HT1080 (cell line): ENCODE results near the gene IRX4. TPM values are rescaled to one million over a fixed set of nuclear protein-coding genes. Genes with fewer than 3 reads are reported as not detected.

Experiments used
- DNase-seq: peaks from one replicate; pipeline ENCODE4 v3.0.0-alpha.2; 2015; ENCODE audit warnings: low read depth
- total RNA-seq: library from RNA; depleted of rRNA; stranded (reverse); fragments of >200 nt; shearing (Covaris generic); gene quantifications from 2 replicates; pipeline ENCODE4 v1.2.3, GENCODE V29; 2014

The IRX4 gene
- total RNA-seq, 1 experiment from 2014 or later = not detected

DNA sequence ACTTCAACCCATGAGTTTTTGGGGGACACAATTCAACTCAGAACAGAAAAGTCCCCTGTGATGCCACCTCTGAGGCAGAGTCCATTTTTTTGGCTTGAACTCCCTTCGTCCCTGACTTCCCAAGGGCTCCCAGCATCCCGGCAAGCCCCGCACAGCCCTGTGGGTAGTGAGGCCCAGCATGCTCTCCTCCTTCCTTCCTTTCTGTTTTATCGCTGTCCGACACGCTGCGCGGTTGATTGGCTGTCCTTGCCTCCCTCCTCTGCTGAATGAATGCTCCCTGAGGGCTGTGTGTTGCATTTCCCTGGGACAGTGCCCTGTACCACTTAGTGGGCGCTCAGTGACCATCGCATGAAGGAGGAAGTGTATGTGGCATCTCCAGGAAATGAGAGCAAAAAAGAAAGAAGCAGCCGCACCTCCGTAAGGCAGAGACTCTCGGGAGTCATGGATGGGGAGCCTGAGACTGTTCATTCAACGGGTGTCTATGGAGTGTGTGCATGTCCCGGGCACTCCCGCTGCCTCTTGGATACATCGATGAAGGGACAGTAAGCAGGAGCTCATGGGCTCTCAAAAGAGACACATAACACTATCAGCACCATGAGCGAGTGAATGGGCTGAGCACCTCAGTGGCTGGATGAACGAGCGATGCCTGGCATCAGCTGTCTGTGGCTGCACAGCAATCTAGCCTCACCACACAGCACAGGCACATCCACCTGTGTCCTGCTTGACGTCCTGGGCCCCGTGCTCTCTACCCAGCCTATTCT, 10.1 kb upstream of the IRX4 start:
- DNase-seq = no peak

DNA sequence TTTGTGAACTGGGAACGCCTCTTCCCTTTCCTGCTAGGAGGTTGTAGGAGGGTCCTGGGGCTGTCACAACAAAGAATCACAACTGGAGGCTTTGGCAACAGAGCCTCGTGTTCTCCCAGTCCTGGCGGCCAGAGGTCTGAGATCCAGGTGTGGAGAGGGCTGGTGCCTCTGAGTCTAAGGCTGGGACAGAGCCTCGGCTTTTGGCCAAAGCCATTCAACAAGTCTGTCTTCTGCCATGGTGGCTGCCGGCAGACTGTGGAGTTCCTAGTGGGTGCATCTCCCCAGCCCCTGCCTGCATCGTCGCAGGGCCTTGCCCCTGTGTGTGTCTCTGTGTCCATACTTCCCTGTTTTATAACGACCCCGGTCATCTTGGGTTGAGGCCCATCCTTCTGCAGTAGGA, 9.5 kb upstream of the IRX4 start:
- DNase-seq = no peak

DNA sequence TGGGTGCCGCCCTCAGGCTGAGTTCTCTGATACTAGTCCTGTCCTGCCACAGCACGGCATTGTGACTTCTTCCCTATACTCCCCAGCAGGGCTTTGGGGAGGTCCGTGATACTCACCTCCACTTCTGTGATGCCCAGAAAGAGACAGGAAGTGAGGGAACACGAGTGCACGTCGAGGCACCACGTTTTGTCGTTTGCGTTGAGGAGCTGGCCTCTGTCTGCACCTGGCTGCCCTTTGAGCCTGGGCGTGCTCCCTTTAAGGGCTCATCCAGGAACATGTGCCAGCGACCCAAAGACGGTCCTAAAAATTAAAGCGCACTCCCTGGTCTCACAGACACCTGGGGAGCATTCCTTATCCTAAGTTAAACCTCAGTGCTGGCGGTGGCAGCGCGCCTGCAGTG, 8.7 kb upstream of the IRX4 start:
- DNase-seq = no peak

DNA sequence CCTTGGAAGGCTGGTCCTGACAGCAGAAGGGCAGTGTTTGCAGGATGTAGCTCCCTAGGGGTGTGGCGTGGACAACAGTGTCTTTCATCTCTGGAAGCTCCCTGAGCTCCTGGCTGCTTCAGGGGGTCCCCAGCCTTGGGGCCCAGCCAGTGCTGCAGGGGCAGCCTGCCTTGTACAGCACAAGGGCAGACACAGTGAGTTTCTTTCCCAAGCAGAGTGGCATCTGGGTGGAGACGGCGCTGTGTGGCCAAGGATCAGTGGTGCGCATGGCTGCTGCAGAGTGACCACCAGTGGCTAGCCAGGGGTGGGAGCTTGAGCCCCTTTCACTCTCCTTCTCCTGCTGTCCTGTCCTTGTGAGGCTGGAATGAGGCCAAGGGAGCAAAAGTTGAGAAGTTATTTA, 7.6 kb upstream of the IRX4 start:
- DNase-seq = no peak

DNA sequence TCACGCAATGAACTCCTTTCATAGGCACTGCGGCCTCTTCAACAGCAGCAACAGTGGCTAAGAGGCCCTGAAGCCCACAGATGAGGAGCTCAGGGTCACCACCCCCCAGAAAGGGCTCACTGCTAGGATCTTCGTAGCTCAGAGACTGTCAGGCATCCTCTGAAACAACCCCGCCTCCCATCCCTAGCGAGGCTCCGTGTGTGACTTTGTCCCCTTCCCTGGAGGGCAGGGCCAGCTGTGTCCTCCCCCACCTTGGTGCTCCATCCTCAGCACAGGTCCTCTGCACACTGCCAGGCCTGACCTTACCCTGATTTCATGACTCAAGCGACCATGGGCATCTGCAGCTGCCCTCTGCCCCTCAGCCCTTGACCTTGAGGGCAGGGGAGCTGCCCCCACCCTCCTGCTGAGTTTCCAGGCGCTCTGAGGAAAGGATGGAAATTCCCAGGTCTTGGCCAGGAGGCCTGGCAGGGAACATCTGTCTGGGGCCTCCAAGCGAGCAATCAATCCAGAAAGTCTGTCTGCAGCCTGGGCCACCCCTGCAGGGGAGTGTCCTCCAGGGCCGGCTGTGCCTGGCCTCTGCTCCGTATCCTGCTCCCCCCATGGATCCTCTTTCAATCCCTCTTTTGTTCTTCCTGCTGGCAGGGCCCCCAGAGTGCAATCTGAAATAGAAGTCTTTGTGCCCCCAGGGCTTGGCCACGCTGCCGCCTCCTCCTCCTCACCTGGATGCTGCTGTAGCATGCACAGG, 6.8 kb upstream of the IRX4 start:
- no peak for DNase-seq

DNA sequence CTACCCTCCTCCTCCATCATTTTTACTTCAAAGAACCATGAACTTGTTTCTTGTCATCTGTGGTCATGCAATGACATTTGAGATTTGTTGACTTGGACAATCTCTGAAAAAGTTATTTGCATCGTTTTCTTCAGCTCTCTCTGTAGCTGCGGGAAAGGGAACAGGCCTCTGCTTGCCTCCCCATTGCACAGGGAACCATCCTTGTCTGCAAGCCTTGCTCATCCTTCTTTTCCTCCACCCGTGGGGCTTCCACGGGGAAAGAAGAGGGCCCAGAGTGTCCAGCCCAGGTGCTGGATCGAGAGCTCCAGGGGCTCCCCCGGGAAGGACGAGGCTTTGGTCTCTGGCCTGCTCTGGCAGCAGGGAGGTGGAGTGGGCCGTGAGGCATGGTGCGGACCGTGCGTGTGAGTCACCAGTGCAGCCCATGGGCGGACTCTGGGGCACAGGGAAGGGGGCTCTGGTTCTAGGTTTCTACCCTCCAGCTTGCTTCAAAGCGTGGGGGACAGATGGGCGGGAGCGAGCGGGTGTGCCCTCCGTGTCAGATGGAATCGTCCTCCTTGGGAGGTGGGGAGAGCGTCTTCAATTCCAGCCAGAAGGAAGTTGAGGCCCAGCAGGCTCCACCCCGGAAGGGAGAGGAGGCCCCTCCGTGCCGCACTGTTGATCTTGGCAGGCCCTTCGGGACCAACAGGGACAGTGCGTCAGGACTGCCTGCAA, 6.0 kb upstream of the IRX4 start:
- DNase-seq = peak; percentile 42

DNA sequence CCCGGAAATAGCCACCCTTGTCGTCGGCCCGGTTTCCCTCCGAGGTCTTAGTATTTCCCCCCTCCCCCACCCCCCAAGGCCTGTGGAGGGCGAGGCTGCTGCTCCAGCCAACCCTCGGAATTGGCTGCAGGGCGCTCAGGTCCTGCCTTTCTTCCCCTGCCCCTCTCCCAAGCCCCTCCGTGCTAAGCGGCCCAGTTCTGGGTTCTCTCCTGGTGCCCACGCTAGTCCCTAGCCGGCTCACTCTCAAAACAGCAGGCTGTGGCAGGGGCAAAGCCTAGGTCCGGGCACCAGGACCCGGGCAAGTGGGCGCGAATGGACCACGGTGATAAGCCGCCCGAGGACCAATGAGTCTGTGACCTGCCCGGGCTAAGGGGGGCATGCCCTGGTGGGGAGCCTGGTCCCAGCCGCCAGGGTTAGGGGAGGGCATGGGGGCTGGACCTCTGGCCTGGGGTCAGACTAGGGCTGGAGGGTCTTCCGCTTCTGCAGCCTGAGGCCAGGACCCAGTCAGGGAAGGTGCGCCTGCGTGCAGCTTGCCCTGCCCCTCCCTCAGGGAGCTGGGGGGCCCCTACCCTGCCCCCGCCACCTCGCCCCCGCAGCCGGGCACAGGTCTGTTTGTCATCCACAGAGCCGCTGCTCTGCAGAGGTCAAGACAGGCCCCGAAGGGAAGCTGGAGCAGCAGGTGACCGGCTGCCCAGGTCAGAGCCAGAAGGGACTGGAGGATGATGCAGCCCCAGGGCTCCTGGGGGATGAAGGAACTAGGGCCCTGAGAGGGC, 5.0 kb upstream of the IRX4 start:
- no peak for DNase-seq

DNA sequence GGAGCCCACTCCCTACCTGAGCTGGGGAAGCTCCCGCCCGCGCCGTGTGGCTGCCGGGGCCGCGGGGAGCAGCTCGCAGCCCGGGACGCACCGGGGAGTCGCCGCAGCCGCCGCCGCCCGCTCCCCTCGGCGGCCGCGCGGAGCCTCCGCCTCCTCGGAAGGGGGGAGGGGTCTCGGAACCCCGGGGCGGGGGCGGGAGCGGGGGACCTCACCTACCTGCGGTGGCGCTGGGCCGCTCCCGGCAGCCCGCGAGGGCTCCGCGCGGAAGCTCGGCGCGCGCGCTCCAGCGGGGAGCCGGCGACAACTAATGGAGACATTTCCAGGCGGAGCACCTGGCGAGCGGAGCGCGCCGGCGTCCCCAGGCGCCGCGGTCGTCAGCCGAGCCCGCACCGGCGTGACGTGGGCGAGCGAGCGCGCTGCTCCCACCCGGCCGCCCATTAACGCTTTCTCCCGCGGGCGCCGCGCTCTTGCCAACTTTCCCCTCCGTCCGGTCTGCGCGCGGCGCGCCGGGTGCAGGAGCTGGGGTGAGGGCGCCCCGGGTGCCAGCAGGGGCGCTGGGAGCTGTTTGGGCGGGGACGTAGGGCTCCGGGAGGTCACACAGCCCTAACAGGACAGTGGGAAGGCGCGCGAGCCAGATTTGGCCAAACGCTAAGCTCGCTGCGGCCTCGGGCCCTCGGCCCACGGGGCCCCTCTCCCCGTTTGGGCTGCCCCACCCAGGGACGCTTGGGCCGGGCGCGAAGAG, 4.3 kb upstream of the IRX4 start:
- no peak for DNase-seq

DNA sequence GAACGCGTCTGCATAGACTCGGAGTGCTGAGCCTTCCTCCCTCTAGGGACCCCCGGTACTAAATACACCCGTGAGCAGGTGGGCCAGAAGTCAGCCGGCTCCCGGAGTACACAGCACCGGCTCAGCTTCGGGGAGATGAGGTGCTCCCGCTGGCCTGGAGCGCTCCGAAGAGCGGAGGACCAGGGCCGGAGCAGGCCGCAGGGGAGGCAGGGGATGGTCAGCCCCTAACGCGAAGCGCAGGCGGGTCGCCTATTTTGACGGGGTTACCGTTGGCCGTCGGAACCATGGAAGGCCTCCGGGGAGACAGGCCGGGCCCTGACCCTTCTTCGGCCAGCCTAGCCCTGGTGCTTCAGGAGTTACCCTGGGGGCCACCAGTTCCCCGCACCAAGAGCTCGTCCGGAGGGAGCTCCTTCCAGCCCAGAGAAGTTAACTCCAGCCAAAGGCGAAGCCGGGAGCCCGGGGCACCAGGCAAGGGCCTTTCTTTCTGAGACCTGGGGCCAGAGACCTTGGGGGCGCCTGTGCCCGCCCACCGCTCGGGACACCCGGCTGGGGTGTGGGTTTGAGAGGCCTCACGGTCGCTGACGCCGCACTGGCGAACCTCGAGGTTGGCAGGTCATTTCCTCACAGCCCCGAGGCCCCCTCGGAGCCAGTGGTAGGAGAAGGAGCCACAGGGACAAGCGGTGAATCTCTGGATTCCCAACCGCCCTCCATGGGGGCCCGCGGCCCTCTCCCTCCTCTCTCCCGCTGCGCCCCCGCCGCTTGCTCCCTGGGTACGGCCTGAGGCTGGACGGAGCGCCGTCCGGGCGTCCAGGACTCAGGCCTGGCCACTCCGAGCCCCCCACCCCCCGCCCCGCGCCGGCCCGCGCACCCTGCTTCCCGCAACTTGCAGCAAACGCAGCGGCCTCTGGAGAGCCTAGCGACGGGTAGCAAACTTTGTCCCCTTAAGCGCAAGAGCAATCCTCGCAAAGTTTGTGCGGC, 3.4 kb upstream of the IRX4 start:
- no peak for DNase-seq

DNA sequence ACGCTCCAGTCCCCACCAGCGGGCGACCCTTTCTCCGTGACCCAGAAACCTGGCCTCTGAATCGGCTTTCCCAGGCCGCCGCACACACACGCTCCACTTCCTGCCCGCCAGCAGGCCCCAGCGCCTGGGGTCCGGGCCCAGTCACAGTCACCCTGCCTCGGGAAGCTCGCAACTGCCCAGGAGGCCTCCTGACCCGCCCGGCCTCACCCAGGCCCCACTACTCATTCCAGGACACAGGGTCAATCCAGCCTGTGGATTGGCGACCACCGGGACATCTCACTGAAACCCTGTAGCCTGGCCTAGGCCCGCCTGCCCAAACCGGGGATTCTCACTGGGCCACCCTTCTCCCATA, 2.7 kb upstream of the IRX4 start:
- no peak for DNase-seq

DNA sequence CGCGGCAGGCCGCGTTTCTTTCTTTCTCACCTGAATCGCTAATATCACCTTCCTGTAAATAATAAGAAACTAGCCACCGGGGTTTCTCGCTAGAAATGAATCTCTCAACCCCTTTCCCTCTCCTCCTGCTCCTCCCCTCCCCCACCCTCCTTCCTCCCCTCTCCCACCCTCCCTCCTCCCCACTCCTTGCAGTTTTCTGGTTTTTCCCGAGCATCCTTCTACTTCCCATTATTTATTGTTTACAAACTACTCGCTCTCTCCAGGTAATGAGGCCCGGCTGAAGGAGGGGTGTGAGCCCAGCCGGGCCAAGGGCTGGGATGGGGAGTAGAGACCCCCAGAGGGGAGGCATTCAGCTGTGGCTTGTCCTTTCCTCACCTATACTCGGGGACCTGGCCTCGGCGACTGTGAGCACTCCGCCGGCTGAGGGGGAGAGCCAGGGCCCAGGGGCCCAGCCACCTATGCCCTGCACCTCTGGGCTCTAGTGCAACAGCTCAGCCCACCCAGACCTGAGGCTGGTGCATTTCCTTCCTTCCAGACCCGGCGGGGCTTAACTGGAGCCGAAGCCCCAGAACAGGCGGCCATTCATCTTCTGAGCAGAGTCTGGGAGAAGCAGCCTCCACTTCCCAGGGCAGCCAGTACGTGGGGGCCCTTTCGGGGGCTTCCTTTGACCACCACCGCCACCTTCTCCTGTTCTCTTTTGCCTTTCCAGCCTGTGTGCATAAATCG, 2.1 kb upstream of the IRX4 start:
- DNase-seq = no peak

DNA sequence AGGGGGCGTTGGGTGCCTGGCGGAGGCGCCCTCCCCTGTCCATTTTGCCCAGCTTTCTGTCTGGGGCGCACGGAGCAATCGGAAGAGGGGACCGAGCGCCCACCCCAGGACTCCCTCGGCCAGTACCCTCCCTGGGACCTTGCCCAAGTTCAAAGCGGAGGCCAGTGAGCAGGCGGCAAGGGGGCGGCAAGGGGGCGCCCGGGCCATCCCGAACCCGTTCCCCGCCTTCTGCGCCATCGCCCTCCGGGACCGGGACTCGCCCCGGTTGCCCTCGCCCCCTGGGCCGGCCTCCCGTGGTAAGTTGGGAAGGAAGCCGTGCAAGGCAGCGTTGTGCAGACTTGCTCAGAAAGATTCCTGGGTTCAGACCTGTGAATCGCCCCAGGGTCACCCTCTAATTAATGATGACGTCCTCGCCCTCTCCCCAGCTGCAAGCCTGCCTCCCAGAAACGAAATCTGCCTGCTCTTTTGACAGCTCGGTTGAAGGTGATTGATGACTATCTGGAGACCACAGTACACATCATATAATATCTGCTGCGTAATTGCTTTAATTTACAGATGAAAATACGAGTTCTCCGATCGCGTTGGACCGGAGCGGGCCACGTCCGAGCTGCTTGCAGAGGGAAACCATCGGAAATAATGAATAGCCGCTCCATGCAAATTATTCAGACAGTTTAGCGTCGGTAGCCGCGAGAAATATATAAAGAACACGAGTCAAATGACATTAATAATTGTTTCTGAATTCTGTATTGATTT, 1.4 kb upstream of the IRX4 start:
- no peak for DNase-seq

DNA sequence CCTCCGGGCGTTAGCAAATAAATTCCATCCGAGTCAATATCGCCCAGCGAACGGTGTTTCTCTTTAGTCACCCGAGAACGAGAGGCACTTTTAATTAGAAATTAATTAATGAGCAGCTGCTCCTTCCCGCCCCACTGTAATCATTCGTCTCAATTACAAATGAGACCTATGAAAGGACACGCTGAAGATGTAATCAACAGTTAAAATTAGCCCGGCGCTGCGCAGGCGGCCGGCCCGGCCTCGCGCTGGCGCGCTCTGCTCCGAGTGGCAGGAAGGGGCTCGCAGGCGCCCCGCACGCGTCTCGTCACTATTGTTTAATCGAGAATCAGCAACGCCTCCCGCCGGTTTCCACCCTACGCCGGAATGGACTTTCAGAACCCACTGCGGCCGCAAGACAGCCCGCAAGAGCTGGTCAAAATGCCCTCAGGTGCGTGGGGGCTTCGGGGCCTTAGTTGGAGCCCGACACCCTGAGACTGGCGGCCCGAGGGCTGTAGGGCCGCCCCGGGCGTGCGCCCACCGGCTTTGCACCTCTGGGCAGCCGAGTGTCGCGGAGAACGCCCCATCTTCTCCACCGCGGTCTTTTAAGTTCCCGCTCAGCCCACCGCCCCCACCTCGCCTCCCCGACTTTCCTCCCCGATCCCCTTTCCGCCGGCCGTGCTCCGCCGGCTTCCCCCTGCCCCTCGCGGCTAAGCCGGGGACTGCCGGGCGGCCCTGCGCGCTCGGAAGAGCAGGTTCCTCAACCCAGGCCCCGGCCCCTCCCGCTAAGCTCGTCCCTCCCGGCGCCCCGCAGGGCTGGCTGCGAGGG, 597 bp upstream of the IRX4 start:
- DNase-seq = no peak

DNA sequence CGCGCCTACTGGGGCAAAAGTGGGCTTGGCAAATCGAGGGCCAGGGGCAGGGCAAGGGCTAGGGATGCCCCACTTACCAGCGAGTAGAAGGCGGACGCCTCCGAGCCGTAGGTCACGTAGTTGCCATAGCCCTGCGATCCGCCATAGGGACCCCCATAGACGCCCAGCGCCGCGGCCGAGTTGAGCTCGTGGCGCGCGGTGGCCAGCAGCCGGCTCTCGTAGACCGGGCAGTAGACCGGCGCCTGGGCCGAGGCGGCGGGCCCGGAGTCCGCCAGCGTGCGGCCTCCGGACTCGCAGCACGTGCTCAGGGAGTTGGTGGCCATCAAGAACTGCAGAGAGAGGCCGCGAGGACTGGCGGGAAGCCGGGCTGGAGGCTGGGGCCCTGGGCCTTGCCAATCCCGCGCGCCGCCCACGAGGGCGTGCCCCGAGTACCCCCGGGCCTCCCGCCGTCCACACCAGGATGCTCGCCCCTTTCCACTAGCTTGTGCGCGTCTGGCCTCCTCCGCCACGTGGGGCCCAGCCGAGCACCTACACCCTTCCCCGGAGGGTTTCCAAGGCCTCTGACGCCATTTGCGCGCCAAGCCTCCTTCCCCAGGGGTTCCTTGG, 891 bp downstream of the IRX4 start:
- DNase-seq = no peak

DNA sequence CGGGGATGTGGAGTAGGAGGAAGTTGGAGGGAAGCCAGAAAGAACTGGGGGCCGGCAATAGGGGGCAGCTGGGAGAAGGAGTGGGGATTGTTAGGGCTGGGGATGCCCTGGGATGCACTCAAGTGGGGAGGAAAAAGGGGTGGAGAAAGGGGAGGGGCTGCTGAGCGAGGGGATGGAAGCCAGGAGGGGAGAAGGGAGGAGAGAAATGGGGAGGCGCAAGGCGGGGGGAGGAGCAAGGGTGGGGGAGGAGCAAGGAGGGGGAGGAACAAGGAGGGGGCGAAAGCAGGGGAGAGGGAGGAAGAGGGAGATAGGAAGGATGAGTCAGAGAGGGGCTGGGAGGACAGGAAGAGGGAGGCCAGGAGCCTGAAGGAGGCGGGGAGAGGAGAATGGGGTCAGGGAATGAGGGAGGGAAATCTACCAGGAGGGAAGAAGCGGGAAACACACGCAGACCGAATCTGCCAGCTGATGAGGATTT, 1.6 kb downstream of the IRX4 start:
- DNase-seq = peak; percentile 62

DNA sequence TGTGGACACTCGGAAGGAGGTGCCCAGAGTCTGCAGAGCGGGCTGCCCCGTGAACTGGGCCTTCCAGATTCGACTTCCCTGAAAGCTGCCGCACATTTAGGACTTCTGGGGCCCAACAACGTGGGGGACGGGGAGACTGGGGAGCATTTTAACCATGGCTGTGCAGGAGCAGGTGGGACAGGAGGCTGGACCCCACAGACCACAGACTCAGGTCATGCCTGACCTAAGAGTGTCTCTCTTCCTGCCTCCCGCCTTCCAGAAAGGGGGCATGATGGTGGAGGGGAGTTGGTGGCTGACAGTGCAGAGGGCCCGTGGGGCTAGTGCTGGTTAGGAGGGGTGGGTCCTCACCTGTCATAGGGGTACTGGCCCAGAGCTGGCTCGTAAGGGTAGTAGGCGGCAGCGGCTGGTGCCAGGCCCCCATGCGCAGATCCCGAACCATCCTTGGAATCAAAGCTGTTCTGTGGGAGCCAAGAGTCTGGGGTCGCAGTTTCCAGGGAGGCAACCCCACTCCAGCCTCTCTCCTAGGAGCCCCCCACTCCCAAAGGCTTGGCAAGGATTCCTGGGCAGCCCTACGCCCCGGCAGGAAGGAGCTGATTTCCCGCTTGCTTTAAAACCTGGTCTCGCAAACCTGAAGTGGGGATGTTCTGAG, 2.2 kb downstream of the IRX4 start:
- DNase-seq = no peak
